Astrocyte of the cerebellum (primary cell): ENCODE results near the gene CRELD2.
"Not testable (repeated sequence)": the region's sequence is repeated elsewhere in the genome, so short reads cannot be mapped to it uniquely, and the experiment has no call there.

Source experiments
- DNase-seq: peaks from one replicate; pipeline ENCODE4 v3.0.0-alpha.2; 2011; ENCODE audit warnings: low read depth
- H3K4me3 ChIP-seq: 2 replicates; pipeline ENCODE4 v1.5.1; 2011; ENCODE audit warnings: mild to moderate bottlenecking, low read depth, low read length, moderate library complexity
- in situ Hi-C: cut with HindIII; loops from 2 replicates; pipeline ENCODE4 v1.10.0; 2017; ENCODE audit warnings: low sequenced_read_pairs
- TF ChIP-seq, protein P1 (sequence below): IDR thresholded peaks from 2 replicates; pipeline ENCODE4 v1.5.1; 2012; ENCODE audit warnings: low read length, low read depth, moderate library complexity, mild to moderate bottlenecking; ENCODE audit errors: missing control alignments

Gene CRELD2

DNA sequence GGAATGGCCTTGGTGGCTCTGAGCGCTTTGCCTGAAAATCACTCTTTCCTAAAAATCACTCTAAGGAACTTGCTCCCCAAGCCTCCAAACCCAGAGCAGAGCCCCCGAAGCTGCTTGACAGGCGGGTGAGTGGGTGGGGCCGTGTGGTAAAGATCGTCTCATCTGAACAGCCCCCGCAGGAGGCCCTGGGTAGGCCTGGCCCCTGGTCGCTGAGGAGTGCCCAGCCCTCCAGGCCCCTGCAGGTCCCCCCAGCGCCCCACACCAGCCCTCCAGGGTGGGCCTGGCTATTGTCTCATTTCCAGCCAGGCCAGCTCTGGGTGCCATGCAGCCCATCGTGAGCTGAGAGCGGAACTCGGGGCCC is 25.0 kb downstream of the CRELD2 start:
- in situ Hi-C loops, result no loop called here
- TF ChIP-seq, protein P1, sequence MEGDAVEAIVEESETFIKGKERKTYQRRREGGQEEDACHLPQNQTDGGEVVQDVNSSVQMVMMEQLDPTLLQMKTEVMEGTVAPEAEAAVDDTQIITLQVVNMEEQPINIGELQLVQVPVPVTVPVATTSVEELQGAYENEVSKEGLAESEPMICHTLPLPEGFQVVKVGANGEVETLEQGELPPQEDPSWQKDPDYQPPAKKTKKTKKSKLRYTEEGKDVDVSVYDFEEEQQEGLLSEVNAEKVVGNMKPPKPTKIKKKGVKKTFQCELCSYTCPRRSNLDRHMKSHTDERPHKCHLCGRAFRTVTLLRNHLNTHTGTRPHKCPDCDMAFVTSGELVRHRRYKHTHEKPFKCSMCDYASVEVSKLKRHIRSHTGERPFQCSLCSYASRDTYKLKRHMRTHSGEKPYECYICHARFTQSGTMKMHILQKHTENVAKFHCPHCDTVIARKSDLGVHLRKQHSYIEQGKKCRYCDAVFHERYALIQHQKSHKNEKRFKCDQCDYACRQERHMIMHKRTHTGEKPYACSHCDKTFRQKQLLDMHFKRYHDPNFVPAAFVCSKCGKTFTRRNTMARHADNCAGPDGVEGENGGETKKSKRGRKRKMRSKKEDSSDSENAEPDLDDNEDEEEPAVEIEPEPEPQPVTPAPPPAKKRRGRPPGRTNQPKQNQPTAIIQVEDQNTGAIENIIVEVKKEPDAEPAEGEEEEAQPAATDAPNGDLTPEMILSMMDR, result no peak
- no peak for DNase-seq
- no peak overlapping the region for H3K4me3 ChIP-seq

DNA sequence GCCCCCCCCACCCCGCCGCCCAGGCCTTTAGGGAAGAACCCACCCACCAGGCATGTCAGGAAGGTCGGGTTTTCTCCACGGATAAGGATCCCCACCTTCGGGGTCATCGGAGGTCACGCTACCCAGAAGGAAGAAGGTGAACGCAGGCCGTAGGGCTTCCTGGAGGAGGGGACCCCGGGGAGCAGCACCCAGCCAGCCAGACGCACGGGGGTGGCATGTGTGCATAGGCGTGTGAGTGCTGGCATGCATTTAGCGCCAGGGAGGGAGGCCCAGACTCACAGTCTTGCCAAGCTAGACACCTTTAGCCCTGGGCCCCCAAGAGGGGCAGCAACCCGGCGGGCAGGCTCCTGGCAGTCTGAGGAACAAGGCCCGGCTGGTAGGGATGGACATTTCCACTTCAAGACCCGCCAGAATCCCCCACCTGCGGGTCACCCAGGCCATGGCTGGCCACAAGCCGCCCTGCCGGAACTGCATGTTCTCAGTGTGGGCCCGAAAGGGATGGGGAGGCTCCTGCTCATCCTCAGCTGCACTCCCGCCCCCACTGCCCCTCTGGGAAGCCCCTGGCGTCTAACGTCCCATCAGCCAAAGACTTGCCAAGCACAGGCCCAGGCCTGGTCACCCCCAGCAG is 25.5 kb downstream of the CRELD2 start:
- DNase-seq, result no peak
- TF ChIP-seq, protein P1, result no peak
- no peak overlapping the region for H3K4me3 ChIP-seq
- in situ Hi-C loops, result no loop called here

DNA sequence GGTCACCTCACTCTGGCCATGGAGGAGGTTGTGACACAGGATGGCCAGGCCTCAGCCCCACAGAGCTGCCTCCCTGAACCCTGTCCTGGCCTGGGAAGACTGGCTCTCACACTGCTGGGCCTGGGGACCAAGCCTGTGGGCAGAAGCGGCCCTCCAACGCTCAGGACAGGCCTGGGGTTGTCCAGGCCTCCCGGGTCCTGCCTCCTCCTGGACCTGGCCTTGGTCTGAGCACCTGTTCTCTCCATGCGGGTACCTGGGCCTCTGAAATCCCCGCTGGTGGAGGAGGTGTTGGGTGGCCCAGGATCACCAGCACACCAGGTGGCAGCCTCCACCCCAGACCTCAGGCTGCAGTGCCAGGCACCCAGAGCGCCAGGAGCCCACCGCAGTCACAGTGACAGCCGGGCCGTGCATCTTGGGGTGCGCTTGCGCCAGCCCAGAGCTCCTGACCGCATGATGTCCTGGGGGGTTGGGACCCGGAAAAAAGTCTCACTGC is 26.0 kb downstream of the CRELD2 start:
- H3K4me3 ChIP-seq, result no peak overlapping the region
- in situ Hi-C loops, result no loop called here
- TF ChIP-seq, protein P1, result no peak
- no peak for DNase-seq

DNA sequence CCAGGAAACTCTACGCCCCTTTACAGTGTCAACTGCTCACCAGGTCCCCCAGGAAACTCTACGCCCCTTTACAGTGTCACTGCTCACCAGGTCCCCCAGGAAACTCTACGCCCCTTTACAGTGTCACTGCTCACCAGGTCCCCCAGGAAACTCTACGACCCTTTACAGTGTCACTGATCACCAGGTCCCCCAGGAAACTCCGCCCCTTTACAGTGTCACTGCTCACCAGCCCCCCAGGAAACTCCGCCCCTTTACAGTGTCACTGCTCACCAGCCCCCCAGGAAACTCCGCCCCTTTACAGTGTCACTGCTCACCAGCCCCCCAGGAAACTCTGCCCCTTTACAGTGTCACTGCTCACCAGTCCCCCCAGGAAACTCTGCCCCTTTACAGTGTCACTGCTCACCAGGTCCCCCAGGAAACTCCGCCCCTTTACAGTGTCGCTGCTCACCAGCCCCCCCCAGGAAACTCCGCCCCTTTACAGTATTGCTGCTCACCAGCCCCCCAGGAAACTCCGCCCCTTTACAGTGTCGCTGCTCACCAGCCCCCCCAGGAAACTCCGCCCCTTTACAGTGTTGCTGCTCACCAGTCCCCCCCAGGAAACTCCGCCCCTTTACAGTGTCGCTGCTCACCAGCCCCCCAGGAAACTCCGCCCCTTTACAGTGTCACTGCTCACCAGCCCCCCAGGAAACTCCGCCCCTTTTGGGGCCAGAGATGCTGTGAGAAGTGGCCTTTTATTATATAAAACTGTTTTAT is 26.8 kb downstream of the CRELD2 start:
- in situ Hi-C loops, H3K4me3 ChIP-seq, DNase-seq: not testable (repeated sequence)

DNA sequence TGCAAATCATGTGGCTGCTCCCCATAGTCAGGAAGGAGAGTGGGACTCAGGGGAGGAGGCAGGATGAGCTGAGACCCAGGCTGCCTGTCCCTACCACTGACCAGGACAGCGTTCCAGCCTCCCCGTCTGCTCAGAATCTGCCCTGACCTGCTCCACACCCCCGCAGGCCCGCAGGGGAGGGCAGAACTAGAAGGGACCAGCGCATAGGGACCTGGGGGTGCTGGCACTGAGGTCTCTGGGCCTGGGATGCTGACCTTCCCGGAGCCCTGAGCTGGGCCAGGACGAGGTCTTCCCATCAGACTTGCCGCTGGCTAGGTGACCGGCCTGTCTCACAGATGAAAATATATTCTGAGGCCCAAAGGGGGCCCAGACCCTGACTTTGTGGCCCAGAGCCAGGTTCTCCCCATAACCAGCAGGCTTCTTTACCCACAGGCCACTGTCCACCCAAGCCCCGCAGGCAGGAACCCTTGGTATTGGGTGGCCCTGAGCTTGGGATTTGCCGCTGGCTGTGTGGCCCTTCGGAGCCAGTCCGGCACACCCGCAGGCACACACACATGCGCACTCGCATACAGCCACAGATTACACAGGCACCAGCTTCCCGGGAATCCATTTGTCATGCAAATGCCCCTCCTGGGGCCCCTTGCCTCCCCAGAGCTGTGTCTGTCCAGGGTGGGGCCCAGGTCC is 28.3 kb downstream of the CRELD2 start:
- DNase-seq, result no peak
- TF ChIP-seq, protein P1, result no peak
- in situ Hi-C loops, result no loop called here
- H3K4me3 ChIP-seq, result no peak overlapping the region

DNA sequence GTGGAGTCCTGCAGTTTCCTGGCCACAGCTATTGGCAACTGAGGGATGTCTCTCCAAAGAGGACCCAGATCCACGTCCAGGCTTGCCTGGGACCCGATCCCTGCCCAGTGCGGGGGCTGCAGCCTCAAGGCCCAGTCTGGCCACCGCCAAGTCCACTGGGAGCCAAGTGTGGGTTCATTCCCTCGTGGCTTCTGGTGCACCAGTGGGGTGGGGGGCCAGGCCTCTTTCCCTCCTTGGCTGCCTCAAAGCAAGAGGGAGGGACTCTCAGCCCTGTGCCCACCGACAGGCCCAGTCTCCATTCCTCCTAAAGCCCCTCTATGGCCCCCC is 28.8 kb downstream of the CRELD2 start:
- no peak for DNase-seq
- in situ Hi-C loops, result no loop called here
- TF ChIP-seq, protein P1, result no peak
- H3K4me3 ChIP-seq, result no peak overlapping the region
